Smooth muscle cell (in vitro differentiated cells): ENCODE results near the gene F12. TPM values are rescaled to one million over a fixed set of nuclear protein-coding genes. Genes with fewer than 3 reads are reported as not detected.

Experiments
- DNase-seq: peaks from one replicate; lab custom pipeline; 2025; ENCODE audit not compliant: unreplicated experiment; lab: John Stamatoyannopoulos, UW
- H2AFZ ChIP-seq: fragments of 200-600 bp; sonication (generic); 2 replicates; pipeline ENCODE4 v1.6.0; 2016; ENCODE audit warnings: antibody characterized with exemption, low read depth, mild to moderate bottlenecking
- H3F3A ChIP-seq: fragments of 200-600 bp; sonication (generic); 2 replicates; pipeline ENCODE4 v1.6.0; 2017; ENCODE audit warnings: antibody characterized with exemption, low read depth
- H3K27ac ChIP-seq: fragments of 200-600 bp; sonication (generic); 2 replicates; pipeline ENCODE4 v1.5.1; 2016; ENCODE audit warnings: low read depth, mild to moderate bottlenecking
- H3K27me3 ChIP-seq: fragments of 200-600 bp; sonication (generic); 2 replicates; pipeline ENCODE4 v1.6.1; 2016; ENCODE audit warnings: low read depth, mild to moderate bottlenecking
- H3K36me3 ChIP-seq: fragments of 200-600 bp; sonication (generic); 2 replicates; pipeline ENCODE4 v1.5.1; 2016; ENCODE audit warnings: low read depth
- H3K4me1 ChIP-seq: fragments of 200-600 bp; sonication (generic); 2 replicates; pipeline ENCODE4 v1.5.1; 2016; ENCODE audit warnings: low read depth
- H3K4me2 ChIP-seq: fragments of 200-600 bp; sonication (generic); 2 replicates; pipeline ENCODE4 v1.6.0; 2016; ENCODE audit warnings: mild to moderate bottlenecking
- H3K4me3 ChIP-seq: fragments of 200-600 bp; sonication (generic); 2 replicates; pipeline ENCODE4 v1.5.1; 2016; ENCODE audit warnings: mild to moderate bottlenecking
- H3K79me2 ChIP-seq: fragments of 200-600 bp; sonication (generic); 2 replicates; pipeline ENCODE4 v1.6.0; 2016; ENCODE audit warnings: low read depth, mild to moderate bottlenecking
- H3K9ac ChIP-seq: fragments of 200-600 bp; sonication (generic); 2 replicates; pipeline ENCODE4 v1.6.0; 2016; ENCODE audit warnings: low read depth
- H3K9me3 ChIP-seq: fragments of 200-600 bp; sonication (generic); replicated peaks from 2 replicates; pipeline ENCODE4 v1.5.1; 2016; ENCODE audit warnings: low read depth
- H4K20me1 ChIP-seq: fragments of 200-600 bp; sonication (generic); 2 replicates; pipeline ENCODE4 v1.6.0; 2016; ENCODE audit warnings: low read depth
- WGBS: methylation state at CpG from one replicate; pipeline ENCODE4 v1.1.7; 2016; ENCODE audit warnings: low lambda C conversion rate; 5-methylcytosine and 5-hydroxymethylcytosine counted together
- polyA plus RNA-seq: library from polyadenylated mRNA; unstranded; fragments of >200 nt; fragmentation: Nextera tagmentation; extraction: Ambion mirVana; gene quantifications from 2 replicates; pipeline ENCODE4 v1.2.1, GENCODE V29; 2016
- total RNA-seq: library from RNA; depleted of rRNA; stranded (reverse); fragments of >200 nt; gene quantifications from 2 replicates; pipeline ENCODE4 v1.2.3, GENCODE V29; 2014
- TF ChIP-seq, protein P1 (sequence below): fragments of 200-600 bp; sonication (generic); IDR thresholded peaks from 2 replicates; pipeline ENCODE4 v1.5.1; 2017; ENCODE audit warnings: borderline replicate concordance, mild to moderate bottlenecking, antibody characterized with exemption; ENCODE audit not compliant: insufficient read depth, poor library complexity, severe bottlenecking

The F12 gene
- total and polyA plus RNA-seq, 2 experiments from 2014 or later = 3.6 to 15.0 TPM

DNA sequence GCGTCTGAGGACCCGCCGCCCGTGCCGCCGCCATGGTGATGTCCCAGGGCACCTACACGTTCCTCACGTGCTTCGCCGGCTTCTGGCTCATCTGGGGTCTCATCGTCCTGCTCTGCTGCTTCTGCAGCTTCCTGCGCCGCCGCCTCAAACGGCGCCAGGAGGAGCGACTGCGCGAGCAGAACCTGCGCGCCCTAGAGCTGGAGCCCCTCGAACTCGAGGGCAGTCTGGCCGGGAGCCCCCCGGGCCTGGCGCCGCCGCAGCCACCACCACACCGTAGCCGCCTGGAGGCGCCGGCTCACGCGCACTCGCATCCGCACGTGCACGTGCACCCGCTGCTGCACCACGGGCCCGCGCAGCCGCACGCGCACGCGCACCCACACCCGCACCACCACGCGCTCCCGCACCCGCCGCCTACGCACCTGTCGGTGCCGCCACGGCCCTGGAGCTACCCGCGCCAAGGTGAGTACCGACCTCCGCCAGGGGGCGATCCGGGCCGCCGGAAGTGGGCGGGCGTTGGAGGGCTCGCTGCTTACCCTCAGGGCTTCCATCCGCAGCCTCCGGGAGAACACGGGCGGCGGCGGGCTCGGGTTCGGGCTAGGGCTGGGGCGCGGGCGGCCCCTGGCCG is 45.8 kb upstream of the F12 start:
- Histone ChIP-seq H4K20me1 (peaks cover 66% of the 10 kb centered on the region), H3K27ac (peak overlapping the region; percentile 81), H3K4me2 (peak overlapping the region; percentile 99), H3K27me3 (no peaks in the 10 kb centered on the region), H3K4me1 (peaks cover 18% of the 10 kb centered on the region), H3K36me3 (no peaks in the 10 kb centered on the region), H2AFZ (no peak overlapping the region), H3K9me3 (no peaks in the 10 kb centered on the region), H3K9ac (peak overlapping the region; percentile 78), H3K79me2 (no peaks in the 10 kb centered on the region), H3K4me3 (peak overlapping the region; percentile 69), H3F3A (peaks cover 31% of the 10 kb centered on the region)
- TF ChIP-seq, protein P1, sequence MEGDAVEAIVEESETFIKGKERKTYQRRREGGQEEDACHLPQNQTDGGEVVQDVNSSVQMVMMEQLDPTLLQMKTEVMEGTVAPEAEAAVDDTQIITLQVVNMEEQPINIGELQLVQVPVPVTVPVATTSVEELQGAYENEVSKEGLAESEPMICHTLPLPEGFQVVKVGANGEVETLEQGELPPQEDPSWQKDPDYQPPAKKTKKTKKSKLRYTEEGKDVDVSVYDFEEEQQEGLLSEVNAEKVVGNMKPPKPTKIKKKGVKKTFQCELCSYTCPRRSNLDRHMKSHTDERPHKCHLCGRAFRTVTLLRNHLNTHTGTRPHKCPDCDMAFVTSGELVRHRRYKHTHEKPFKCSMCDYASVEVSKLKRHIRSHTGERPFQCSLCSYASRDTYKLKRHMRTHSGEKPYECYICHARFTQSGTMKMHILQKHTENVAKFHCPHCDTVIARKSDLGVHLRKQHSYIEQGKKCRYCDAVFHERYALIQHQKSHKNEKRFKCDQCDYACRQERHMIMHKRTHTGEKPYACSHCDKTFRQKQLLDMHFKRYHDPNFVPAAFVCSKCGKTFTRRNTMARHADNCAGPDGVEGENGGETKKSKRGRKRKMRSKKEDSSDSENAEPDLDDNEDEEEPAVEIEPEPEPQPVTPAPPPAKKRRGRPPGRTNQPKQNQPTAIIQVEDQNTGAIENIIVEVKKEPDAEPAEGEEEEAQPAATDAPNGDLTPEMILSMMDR = peak; percentile 81
- peak; percentile 71 for DNase-seq
- under 1% methylated on average over 71 of the region's 80 CpGs for WGBS

DNA sequence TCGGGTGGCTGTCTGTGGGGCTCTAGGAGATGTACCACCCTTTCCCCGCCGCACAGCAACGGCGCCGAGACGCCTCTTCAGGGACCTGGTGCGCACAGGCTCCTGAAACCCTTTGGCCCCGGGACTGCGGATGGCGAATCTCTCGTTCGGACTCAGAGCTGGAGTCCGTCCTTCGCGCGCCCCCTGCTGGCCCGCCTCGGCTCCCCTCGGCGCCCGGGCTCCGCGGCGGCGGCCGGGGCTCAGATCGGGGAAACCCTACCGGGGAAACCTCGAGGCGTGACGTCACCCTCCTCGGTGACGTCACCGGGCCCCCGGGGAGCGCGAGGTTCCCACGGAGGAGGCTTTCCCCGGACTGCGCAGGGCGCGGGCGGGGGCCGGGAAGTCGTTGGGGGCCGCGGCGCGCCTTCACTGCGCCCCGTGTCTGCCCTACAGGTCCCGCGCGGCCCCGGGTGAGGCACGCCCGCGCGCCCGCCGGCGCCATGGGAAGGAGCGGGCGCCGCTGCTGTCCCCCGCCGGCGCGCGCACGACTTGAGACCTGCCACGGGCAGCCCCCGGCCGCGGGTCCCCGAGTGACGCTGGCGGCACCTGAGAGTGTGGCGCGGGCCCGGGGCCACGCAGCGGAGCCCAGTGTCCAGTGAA is 45.2 kb upstream of the F12 start:
- WGBS = under 1% methylated on average over 59 of the region's 84 CpGs
- H4K20me1 ChIP-seq = peaks cover 60% of the 10 kb centered on the region

DNA sequence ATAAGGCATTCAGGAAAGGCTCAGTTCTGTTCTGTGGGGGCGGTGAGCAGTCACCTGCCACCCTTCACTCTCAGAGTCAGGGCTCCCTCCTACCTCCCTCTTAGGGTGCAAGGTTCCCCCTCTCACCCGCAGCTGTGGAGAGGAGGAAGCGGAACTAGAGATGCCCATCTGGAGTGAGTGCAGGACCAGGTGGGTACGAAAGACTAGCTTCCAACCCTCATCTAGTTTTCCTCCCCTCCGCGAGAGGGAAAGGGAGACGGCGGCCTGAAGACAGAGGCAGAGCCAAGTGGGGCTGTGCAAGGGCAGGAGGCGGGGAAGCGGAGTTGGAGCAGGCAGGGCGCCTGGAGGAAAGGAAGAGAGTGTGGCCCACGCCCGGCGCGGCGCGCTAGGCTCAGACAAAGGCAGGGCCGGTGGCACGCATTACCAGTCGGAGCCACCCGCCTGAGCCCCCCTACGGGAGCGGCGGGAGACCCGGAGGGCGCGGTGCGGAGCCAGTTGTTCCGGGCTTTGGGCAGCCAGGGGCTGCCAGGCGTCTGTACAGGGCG is 44.6 kb upstream of the F12 start:
- H4K20me1 ChIP-seq = peaks cover 57% of the 10 kb centered on the region
- H3K9ac ChIP-seq = peak overlapping the region; percentile 78
- DNase-seq = no peak
- H3K4me3 ChIP-seq = peak overlapping the region; percentile 69
- H3K4me2 ChIP-seq = peak overlapping the region; percentile 99
- no peak overlapping the region for H2AFZ ChIP-seq
- H3K27ac ChIP-seq = peak overlapping the region; percentile 81
- TF ChIP-seq, protein P1 = no peak
- H3F3A ChIP-seq = peaks cover 28% of the 10 kb centered on the region
- no peaks in the 10 kb centered on the region for H3K36me3 ChIP-seq
- H3K27me3 ChIP-seq = no peaks in the 10 kb centered on the region
- H3K4me1 ChIP-seq = peaks cover 18% of the 10 kb centered on the region
- H3K9me3 ChIP-seq = no peaks in the 10 kb centered on the region
- no peaks in the 10 kb centered on the region for H3K79me2 ChIP-seq
- 21% methylated on average over 24 of the region's 31 CpGs for WGBS

More for the DNA sequence above, 45.2 kb upstream of the F12 start:
- Histone ChIP-seq H3K9ac (peak overlapping the region; percentile 78), H3K4me1 (peaks cover 18% of the 10 kb centered on the region), H3K79me2 (no peaks in the 10 kb centered on the region), H2AFZ (no peak overlapping the region), H3K9me3 (no peaks in the 10 kb centered on the region), H3F3A (peaks cover 29% of the 10 kb centered on the region), H3K4me3 (peak overlapping the region; percentile 69), H3K4me2 (peak overlapping the region; percentile 99), H3K36me3 (no peaks in the 10 kb centered on the region), H3K27ac (peak overlapping the region; percentile 81), H3K27me3 (no peaks in the 10 kb centered on the region)
- TF ChIP-seq, protein P1 = peak; percentile 97
- peak; percentile 91 for DNase-seq
